Left ventricle myocardium superior (tissue), 1 donor: ENCODE results near the gene POMT2. TPM values are rescaled to one million over a fixed set of nuclear protein-coding genes. Genes with fewer than 3 reads are reported as not detected.
"Not testable (repeated sequence)": the region's sequence is repeated elsewhere in the genome, so short reads cannot be mapped to it uniquely, and the experiment has no call there.

Source experiments
- ATAC-seq: fragments of 200-7000 bp; cut with Tn5 transposase; one replicate; pipeline ENCODE4 v1.9.1; 2020; ENCODE audit warnings: mild to moderate bottlenecking, moderate library complexity
- DNase-seq: peaks from one replicate; pipeline ENCODE4 v3.0.0-alpha.2; 2020
- intact Hi-C: fragments of 100-400 bp; cut with micrococcal nuclease; formaldehyde crosslinking; loops from one replicate; pipeline ENCODE4 v1.11.0; 2022
- total RNA-seq: library from RNA; stranded (reverse); fragmentation: NEBNext Ultra II Directional; extraction: Animal tissue kit (Norgen Biotek cat#: 25700); gene quantifications from one replicate; pipeline ENCODE4 v1.2.1, GENCODE V29; 2021
- donor health status: DM: no; HTN: yes; CAD: no; lungs with severe emphysema.

The POMT2 gene
- total RNA-seq, 1 donor from 2014 or later = 17.5 TPM

DNA sequence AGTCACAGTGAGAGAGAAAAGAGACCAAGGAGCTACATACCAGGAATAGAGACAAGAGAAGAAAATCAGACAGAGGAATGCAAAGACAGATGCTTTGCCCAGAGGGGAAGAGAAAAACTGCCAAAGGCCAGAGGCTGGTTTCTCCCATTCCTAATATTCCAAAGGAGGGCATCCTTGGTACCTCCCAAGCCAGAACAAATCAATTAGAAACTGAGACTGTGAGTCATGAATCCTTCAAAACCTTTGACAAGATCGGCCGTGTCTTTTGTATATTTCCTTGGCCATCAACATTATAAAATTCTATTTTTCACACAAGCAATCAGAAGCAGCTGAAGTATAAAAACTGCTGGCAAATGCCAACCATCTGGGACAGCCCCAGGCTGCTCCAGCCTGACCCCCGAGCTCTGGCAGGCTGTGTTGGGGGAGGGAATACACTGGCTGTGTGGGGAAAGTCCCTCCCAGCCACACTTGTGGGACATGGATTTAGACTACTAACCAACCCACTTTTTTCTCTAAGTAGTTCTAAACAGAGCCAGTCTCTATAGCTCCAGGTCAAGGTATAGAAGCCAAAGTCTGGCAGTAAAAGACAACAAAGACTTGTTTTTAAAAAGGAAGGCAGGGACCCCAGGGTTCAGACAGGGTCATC, 13.7 kb downstream of the POMT2 start:
- ATAC-seq (peak; percentile 32), DNase-seq (no peak)
- intact Hi-C loops = no loop called here

DNA sequence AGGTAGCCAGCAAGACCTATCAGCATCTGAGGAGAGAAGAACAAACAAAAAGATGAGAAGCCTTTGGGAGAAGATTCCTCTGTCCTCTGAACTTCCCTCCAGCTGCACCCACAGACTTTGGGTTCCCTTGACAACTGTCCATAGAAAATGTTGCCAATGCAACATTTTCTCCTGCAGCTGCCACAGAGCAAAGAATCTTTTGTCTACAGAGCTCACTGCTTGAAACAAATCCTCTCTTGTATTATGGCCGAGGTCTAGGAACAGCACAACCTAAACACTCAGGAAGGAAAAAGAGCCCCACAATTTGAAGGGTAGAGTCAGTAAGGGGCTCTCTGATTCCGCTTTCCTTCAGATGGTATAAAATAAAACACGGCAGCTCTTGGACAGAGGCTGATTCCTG, 14.3 kb downstream of the POMT2 start:
- DNase-seq = no peak
- no peak for ATAC-seq
- intact Hi-C loops = no loop called here

DNA sequence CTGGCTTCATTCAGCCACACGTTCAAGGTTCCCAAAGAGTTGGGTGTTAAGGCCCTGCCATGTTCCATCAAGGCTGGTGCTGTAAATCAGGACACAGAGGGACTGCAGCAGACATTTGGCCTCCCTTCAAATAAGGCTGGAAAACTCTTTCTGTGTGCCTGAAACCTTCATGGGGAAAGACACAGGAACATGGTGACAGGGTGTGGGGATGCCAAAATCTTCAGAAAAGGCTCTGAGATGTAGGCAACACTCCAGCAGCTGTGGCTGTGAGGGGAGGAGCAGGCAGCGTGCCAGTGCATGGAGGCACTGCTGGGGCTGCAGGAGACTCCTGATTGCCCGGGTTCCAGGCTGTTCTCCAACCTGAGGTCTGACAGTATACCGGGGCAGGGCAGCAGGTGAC, 15.0 kb downstream of the POMT2 start:
- no peak for DNase-seq
- no peak for ATAC-seq
- intact Hi-C loops = no loop called here

DNA sequence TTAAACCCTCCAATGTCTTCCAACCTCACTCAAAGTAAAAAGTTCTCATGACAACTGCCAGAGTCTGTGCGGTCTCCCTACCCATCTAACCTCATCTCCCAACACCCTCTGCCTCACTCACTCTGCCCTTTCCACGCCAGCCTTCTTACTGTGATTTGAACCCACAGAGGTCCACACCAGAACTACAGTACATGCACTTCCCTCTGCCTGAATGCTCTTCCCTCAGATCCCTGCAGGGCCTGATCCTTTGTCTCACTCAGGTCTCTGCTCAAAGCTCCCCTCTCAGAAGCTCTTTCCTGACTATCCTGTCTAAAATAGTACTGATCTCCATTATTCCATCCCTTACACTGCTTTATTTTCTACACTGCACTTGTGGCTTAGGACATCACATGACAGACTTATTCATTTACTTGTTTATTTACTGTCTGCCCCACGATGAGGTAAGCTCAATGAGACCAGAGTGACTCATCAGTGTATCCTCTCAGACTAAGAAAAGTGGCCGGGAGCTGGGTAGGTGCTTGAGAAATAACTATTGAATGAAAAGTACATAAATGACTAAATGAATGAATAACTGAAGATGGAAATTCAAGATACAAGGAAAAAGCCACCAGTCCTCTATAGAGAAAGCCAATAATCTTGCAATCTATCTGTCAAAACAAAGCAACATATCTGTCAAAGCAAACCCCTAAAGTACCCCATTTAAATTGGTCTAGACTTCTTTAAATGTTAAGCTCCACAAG, 17.1 kb downstream of the POMT2 start:
- no peak for DNase-seq
- no peak for ATAC-seq
- intact Hi-C loops = no loop called here

DNA sequence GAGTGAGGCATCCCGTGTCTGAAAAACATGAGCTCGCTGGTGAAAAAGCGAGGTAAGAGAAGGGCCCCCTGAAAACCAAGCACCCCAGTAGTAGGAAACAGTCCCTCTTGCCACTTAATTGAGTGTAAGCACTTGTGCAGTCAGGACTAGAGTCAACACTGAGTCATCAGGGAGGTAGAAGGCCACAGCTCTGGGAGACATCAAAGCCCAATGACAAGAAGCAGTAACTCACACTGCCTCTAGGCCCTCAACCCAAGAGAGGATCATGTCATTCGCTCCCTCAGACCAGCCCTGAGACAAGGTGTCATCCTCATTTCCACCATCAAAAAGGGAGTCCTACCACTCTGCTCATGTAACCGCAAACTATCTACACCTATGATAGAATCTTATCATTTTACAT, 17.8 kb downstream of the POMT2 start:
- ATAC-seq (no peak), DNase-seq (no peak)
- intact Hi-C loops = no loop called here

DNA sequence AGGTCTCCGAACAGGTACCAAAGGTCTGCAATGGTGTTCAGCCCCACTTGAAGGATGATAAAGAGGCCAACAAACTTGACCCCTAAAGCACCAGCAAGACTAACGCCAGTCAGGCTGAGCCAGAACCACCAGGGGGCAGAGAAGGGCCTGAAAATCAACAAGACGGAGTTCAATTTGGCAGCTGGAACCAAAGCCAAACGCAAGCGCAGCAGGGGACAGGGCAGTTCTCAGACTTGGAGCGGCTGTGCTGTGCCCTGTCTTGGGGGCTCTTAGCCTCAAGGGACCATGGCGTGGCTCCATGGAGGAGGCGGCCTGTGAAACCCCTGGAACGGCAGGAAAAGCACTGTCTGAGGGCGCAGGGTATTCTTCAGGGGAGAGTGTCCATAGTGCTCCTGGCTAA, 19.6 kb downstream of the POMT2 start:
- ATAC-seq (peak; percentile 82), DNase-seq (peak; percentile 77)

DNA sequence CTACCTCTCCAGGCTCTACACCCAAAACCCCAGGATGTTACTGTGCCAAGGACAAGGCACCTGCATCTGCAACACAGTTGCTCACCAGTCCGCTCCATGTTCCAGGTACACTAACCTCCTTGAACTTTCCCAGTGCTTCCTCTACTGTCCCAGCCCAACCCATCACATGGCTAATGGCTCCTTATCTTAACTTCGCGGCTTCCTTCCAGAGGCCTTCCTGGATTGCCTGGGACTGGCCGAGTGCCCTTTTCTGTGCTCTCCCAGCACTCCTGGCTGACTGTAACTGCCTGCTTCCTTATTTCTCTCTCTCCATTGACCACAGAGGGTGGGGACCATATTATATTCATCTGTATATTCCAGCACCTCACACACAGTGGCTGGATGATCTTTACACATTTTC, 20.9 kb downstream of the POMT2 start:
- no peak for DNase-seq
- no peak for ATAC-seq
- intact Hi-C loops = no loop called here

More for the DNA sequence above, 19.6 kb downstream of the POMT2 start:
- intact Hi-C loops = no loop called here

DNA sequence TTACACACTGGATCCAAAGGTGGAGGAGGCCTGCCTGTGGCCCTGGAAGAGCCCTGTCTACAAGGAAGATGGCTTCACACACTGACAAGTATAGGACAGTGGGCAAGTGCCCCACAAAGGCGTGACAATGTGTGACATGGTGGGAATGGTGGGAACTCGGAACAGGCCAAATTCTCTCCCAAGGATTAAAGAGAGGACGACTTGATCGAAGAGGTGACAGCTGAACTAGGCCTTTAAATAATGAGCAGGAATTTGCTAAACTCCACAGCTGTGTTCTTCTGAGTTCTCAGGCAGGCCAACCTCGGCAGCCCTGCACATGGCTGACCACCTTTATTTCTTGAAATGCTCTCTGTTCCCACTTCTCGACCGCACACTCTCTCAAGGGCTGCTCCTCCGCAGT, 23.8 kb downstream of the POMT2 start:
- intact Hi-C loops = no loop called here
- DNase-seq = no peak
- ATAC-seq = no peak

DNA sequence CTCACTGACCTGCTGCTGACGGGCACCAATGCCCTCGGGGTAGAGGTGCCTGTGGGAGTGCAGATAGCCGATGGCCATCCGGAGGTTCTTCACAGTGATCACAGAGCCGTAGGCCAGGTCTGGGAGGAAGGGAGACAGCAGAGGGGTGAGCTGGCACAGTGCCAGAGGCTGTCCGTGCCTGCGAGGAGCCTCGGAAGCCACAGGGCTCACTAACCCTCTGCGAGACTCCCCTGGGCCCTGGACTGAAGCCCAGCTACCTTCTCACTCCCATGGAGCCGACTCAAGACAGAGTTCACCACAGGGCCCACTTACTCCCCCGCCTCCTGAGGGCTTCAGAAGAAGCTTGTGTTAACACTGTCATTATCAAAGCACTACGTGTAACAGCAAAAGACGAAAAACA, 24.5 kb downstream of the POMT2 start:
- no peak for DNase-seq
- no peak for ATAC-seq
- intact Hi-C loops = no loop called here

DNA sequence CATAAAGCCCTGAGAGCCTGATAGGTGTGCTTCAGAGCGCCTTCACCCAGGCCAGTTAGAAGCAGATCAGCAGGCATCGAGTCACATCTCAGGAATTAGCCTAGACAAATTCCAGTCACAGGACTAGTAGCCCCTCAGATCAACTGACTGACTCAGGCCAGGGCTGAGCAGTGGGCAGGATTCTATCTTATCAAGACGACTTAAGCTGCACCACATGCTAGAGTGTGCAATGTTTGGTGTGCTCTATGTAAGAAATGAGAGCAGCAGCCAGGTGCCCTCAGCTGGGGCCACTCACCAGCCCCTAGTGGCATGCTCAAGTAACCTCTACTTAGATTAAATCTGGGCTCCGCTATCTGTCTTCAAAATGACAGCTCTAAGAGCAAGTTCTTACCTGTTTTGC, 30.0 kb downstream of the POMT2 start:
- DNase-seq (no peak), ATAC-seq (no peak)
- intact Hi-C loops = no loop called here

DNA sequence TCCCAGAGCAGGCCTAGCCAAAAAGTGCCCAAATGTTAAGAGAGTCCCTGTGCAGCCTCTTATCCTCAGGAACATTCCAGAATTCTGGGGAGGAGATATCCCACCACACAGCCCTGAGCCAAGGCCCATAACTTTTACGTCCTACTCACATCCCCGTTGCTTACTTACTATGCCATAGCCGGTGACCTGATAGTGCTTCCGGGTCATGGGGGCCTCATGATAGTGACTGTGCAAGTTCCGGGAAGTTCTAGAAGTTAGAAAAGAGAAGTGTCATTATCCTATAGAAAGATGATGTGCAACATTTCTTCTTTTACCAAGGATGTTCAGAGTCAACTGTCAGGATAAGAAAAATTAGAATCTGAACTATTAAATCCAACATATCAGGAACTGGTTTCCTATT, 34.1 kb downstream of the POMT2 start:
- ATAC-seq (no peak), DNase-seq (no peak)
- intact Hi-C loops = no loop called here

DNA sequence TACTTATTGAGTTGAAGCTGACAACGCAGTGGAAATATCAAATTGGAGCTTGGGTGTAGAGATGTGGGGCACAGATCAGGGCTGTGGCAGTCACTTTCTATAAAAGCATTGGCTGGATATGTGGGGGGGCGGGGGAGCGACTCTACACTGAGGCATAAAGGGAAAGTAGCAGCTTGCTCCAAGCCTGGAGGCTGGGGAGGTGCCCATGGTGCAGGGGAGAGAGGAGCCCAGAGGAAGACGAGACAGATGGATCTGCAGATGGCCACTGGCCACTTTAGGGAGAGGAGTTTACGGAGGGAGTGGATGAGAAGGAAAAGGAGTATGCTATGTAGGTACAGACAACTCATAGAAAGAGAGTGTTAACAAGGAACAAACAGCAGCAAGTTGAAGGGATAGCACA, 36.2 kb downstream of the POMT2 start:
- DNase-seq (no peak), ATAC-seq (no peak)
- intact Hi-C loops = no loop called here

DNA sequence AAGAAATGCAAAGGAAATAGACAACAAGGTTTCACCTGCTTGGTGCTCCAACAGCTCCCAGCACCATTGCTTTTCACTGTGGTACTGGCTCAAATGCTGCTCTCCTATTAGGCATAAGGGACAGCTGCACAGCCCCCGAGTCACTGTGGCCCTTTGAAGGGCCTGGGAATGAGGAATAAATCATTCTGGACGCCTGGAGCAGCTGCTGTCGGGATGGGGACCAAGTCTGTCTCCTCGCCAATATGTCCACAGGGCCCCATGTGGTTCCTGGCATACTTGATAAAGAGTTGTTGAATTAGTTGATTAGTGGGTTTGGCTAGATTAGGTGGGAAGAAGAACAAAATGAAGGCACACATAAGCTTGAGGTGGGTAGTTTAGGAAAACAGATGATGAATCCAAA, 36.6 kb downstream of the POMT2 start:
- ATAC-seq (no peak), DNase-seq (no peak)
- intact Hi-C loops = no loop called here

DNA sequence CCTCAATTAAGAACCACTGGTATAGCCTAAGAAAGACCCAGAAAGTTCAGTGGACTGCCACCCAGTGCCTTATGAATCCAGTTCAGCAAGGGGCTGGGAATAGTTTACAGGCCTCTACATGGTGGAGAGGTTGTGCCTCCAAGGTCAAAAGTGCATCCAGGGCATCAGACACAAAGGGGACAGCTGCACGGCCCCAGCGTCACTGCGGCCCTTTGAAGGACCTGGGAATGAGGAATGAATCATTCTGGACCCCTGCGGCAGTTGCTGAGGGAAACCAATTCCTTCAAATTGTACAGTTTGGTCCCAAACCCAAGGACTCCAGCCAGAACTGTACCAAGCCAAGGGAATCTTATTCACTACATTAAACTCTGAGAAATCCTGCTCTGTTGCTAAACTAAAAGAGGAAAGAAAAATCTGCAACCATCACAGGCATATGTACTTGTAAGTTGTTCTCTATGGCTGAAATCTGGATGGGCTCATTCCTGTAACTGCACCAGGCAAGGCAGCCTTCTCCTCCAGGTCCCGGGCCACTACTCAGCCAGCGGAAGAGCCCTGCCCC, 38.8 kb downstream of the POMT2 start:
- intact Hi-C loops = no loop called here
- ATAC-seq (no peak), DNase-seq (no peak)

DNA sequence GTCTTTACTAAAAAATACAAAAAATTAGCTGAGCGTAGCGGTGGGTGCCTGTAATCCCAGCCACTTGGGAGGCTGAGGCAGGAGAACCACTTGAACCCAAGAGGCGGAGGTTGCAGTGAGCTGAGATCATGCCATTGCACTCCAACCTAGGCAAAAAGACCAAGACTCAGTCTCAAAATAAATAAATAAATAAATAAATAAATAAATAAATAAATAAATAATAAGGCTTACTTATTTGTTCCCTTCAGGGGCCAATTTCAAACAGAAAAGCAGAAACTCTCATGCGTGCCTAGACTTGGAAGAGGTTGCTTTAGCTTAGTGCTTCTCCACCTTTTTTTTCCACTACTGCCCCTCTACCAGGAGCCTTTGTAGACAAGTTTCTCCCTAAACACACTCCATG, 39.8 kb downstream of the POMT2 start:
- DNase-seq, intact Hi-C loops, ATAC-seq: not testable (repeated sequence)

DNA sequence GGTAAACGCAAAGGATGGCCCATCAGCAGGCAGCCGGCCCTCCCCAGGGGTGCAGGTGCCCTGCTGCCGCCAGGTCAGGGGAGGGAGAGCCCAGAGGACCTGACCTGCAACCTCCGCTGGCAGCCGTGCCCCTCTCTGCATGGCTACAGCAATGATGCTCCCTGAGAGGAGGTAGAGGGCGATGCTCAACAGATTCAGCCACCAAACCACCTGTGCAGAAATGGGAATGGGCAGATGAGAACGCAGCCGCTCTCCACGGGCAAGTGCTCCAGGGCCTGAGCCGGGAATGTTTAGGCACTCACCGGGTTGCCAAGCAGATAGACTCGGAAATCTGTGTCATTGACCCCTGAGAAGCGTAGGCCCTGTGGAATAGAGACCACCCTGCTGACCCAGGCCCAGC, 41.0 kb downstream of the POMT2 start:
- no peak for DNase-seq
- no peak for ATAC-seq
- intact Hi-C loops = no loop called here

DNA sequence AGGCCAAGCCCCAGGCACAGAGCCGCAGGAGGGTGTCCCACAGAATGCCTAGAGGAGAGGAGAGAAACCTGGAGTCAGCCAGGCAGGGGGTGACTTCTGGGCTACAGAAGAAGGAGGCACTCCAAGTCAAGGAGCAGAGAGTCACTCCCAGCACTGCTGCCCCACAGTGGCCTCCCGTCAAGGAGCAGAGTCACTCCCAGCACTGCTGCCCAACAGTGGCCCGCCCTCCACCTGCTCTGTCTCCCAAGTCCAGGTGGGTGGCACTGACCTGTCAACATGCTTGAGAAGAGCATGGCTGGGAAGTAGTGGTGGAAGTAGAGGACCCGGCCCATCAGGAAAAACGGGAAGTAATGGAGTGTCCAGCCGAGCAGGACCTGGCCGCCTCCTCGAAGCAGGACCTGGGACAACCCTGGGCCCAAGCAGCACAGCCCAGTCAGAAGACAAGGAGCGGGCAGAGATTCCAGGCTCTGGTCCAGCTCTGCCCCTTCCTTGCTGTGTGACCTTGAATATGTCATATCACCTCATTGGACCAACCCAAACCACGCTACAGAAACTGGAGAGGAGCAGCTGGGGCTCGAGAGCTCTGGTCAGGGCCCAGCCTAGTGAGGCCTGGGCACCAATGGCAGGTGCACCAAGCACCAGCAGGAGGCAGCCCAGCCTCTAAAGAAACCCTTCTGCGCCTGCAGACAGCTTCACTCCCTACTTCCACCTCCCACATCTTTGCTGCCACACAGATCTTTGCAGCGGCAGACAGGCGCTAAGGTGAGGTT, 42.0 kb downstream of the POMT2 start:
- no peak for DNase-seq
- intact Hi-C loops = no loop called here
- ATAC-seq = no peak

DNA sequence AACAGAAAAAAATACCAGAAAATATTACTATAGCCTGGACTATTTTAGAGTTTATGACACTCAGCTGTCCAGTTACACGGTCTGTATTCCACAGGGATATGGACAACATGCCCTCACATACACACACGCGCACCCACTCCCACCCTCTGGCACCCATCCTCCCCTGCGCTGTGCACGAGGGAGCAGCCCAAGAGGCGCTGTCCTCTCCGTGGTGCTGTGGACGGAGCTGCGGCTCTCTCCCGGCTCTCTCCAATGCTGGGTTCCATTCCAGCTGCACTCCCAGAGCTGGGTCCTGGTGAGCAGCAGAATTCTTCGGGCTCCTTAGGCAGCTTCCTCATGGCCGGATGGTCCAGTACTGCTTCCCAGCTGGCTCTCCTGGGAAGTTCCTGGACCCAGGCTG, 43.7 kb downstream of the POMT2 start:
- intact Hi-C loops = no loop called here
- no peak for ATAC-seq
- DNase-seq = no peak

DNA sequence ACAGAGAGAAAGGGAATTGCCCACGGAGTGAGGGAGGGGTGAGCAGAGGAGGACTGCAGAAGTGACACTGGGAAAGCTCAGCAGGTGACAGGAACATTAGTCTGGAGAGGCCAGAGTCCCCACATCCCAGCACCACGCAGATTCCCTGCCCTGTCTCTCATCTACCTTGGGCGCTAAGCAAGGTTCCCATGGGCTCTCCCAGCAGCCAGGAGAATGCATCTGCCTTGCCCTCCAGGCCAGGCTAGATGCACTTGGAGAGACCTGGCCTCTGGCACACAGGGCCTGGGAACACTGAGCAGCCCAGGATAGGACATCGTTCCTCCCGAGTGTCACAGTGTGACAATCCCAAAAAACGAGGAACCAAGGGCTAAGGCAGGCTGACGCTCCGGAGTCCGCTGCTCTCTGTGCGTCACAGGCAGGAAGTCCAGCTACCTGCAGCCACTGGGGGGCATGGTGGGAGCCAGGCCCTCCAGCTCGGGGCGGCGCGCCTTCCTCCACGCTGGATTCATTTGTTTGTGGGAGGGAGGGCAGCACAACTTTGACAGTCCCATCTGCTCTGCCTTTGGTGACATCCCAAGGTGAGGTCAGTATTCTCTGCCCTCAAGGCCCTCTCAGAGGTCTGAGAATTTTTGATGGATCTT, 44.3 kb downstream of the POMT2 start:
- no peak for ATAC-seq
- no peak for DNase-seq
- intact Hi-C loops = no loop called here

DNA sequence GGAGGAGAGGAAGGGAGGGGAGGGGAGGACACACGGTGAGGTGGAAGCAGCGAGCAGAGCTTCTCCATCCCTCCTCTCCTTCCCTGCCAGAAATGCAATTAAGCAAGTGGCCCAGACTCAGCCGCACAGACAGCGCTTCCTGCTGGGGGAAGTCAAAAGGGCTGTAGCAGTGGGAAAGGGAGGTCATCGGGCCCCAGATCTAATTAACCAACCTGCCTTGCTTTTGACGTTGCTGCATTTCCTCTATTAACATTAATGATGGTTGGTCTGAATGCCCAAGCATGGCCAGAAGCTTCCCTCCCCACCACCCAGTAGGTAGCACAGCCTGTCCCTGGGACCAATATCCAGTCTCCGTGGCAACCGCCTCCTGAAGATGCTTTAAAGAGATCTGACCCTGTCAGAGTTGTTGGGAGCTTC, 45.1 kb downstream of the POMT2 start:
- ATAC-seq (no peak), DNase-seq (no peak)
- intact Hi-C loops = no loop called here
